Measurements from ENCODE around the gene VOPP1.

Gene VOPP1

GRCh38 chr7:55554038-55554437, 18.3 kb downstream of the VOPP1 start:
- DNase-seq: no peak

GRCh38 chr7:55553024-55553345, 19.3 kb downstream of the VOPP1 start:
- no peak for DNase-seq

GRCh38 chr7:55552320-55553023, 19.8 kb downstream of the VOPP1 start:
- no peak for DNase-seq

- DNase-seq: no peak
These were observed 21.3 kb downstream of the VOPP1 start for GRCh38 chr7:55550841-55551537.

- DNase-seq: no peak
These were observed 22.2 kb downstream of the VOPP1 start for GRCh38 chr7:55550010-55550663.

- DNase-seq: no peak
These were observed 22.8 kb downstream of the VOPP1 start for GRCh38 chr7:55549457-55549856.

- no peak for DNase-seq
These were observed 24.0 kb downstream of the VOPP1 start for GRCh38 chr7:55548295-55548731.

- DNase-seq: peak; percentile 43
These were observed 25.5 kb downstream of the VOPP1 start for GRCh38 chr7:55546814-55547213.

- no peak for DNase-seq
These were observed 26.8 kb downstream of the VOPP1 start for GRCh38 chr7:55545496-55545895.

- DNase-seq: no peak
These were observed 32.0 kb downstream of the VOPP1 start for GRCh38 chr7:55540226-55540858.

GRCh38 chr7:55539380-55539779, 32.9 kb downstream of the VOPP1 start:
- DNase-seq: no peak

GRCh38 chr7:55538538-55538937, 33.8 kb downstream of the VOPP1 start:
- DNase-seq: no peak

- no peak for DNase-seq
These were observed 34.8 kb downstream of the VOPP1 start for GRCh38 chr7:55537458-55537990.

GRCh38 chr7:55536619-55537457, 35.5 kb downstream of the VOPP1 start:
- no peak for DNase-seq

GRCh38 chr7:55535617-55536016, 36.7 kb downstream of the VOPP1 start:
- no peak for DNase-seq

GRCh38 chr7:55534916-55535590, 37.2 kb downstream of the VOPP1 start:
- DNase-seq: no peak

- DNase-seq: no peak
These were observed 37.9 kb downstream of the VOPP1 start for GRCh38 chr7:55534262-55534915.

GRCh38 chr7:55533729-55534080, 38.6 kb downstream of the VOPP1 start:
- DNase-seq: no peak

- DNase-seq: no peak
These were observed 39.1 kb downstream of the VOPP1 start for GRCh38 chr7:55533050-55533728.

GRCh38 chr7:55532150-55532917, 40.0 kb downstream of the VOPP1 start:
- no peak for DNase-seq
